ENCODE results near the gene GNAS-AS1.
A peak's percentile ranks its signal among the peaks of the same experiment; 100 is the strongest.

The GNAS-AS1 gene

GRCh38 chr20:58855506-58856389 is 5.0 kb upstream of the GNAS-AS1 start:
- no peak overlapping the region for H3K27ac ChIP-seq
- TF ChIP-seq CTCF (IDR thresholded peaks at IDR 0.05) (no peak), ZFX (IDR thresholded peaks at IDR 0.05; ENCODE audit: borderline replicate concordance) (no peak)

GRCh38 chr20:58854638-58855471 is 4.2 kb upstream of the GNAS-AS1 start:
- no peak for TF ChIP-seq CTCF (IDR thresholded peaks at IDR 0.05)
- TF ChIP-seq ZFX (IDR thresholded peaks at IDR 0.05; ENCODE audit: borderline replicate concordance) = no peak
- no peak overlapping the region for H3K27ac ChIP-seq

GRCh38 chr20:58853976-58854637 is 3.4 kb upstream of the GNAS-AS1 start:
- no peak overlapping the region for H3K27ac ChIP-seq
- TF ChIP-seq ZFX (IDR thresholded peaks at IDR 0.05; ENCODE audit: borderline replicate concordance) = no peak
- no peak for TF ChIP-seq CTCF (IDR thresholded peaks at IDR 0.05)

GRCh38 chr20:58853466-58853865 is 2.8 kb upstream of the GNAS-AS1 start:
- TF ChIP-seq CTCF (IDR thresholded peaks at IDR 0.05) (no peak), ZFX (IDR thresholded peaks at IDR 0.05; ENCODE audit: borderline replicate concordance) (no peak)
- no peak overlapping the region for H3K27ac ChIP-seq

- no peak for TF ChIP-seq ZFX (IDR thresholded peaks at IDR 0.05; ENCODE audit: borderline replicate concordance)
- TF ChIP-seq CTCF (IDR thresholded peaks at IDR 0.05) = peak; percentile 91
Measured at GRCh38 chr20:58852543-58853271, 2.0 kb upstream of the GNAS-AS1 start, which contains the start of gene GNAS. GNAS (plus strand) TSS chr20:58852716.

GRCh38 chr20:58851969-58852458 is 1.3 kb upstream of the GNAS-AS1 start:
- H3K27ac ChIP-seq = no peak overlapping the region
- TF ChIP-seq CTCF (IDR thresholded peaks at IDR 0.05) (no peak), ZFX (IDR thresholded peaks at IDR 0.05; ENCODE audit: borderline replicate concordance) (no peak)

More at GRCh38 chr20:58852543-58853271, 2.0 kb upstream of the GNAS-AS1 start, which contains the start of gene GNAS:
- no peak within 1 kb of the TSS for H3K27ac ChIP-seq
